Heart left ventricle (tissue), 16 donors: Measurements from ENCODE around the gene BMPR1B. TPM values are rescaled to one million over a fixed set of nuclear protein-coding genes. Genes with fewer than 3 reads are reported as not detected.

Experiments
- ATAC-seq, 4 donors: fragments of 200-7000 bp; cut with Tn5 transposase; one replicate each; pipeline ENCODE4 v1.9.1; 2020 to 2022; ENCODE audit warnings: moderate library complexity in 4 of 4, mild to moderate bottlenecking in 3 of 4, moderate number of reproducible peaks in 1 of 4
- DNase-seq, 5 donors: peaks; one replicate each; pipeline ENCODE4 v3.0.0-alpha.2; 2020
- H3K27ac ChIP-seq, 12 donors: fragments of 200-600 bp; sonication (generic) in 4 of 12; one replicate each; pipeline versions ENCODE4 v1.5.0 to v1.8.0; 2016 to 2022; ENCODE audit warnings: mild to moderate bottlenecking in 2 of 12
- H3K27me3 ChIP-seq, 9 donors: fragments of 200-600 bp; sonication (generic) in 2 of 9; one replicate each; pipeline versions ENCODE4 v1.5.1 to v1.8.0; 2016 to 2022; ENCODE audit warnings: mild to moderate bottlenecking in 3 of 9
- H3K36me3 ChIP-seq, 9 donors: fragments of 200-600 bp; sonication (generic) in 2 of 9; one replicate each; pipeline versions ENCODE4 v1.5.0 to v1.8.0; 2018 to 2022; ENCODE audit warnings: mild to moderate bottlenecking in 2 of 9
- H3K4me1 ChIP-seq, 12 donors: fragments of 200-600 bp; sonication (generic) in 4 of 12; one replicate each; pipeline versions ENCODE4 v1.5.0 to v1.8.0; 2016 to 2022; ENCODE audit warnings: mild to moderate bottlenecking in 3 of 12
- H3K4me3 ChIP-seq, 12 donors: fragments of 200-600 bp; sonication (generic) in 4 of 12; one replicate each; pipeline versions ENCODE4 v1.5.0 to v1.8.0; 2017 to 2022; ENCODE audit warnings: mild to moderate bottlenecking in 9 of 12, moderate library complexity in 4 of 12
- H3K9me3 ChIP-seq, 12 donors: fragments of 200-600 bp; sonication (generic) in 4 of 12; one replicate each; pipeline versions ENCODE4 v1.5.0 to v1.8.0; 2016 to 2022; ENCODE audit warnings: mild to moderate bottlenecking in 1 of 12
- POLR2A ChIP-seq, 2 donors: fragments of 450-650 bp; IDR thresholded peaks; one replicate each; pipeline ENCODE4 v1.6.1; 2017; ENCODE audit warnings: antibody characterized with exemption in 2 of 2, mild to moderate bottlenecking in 2 of 2, moderate library complexity in 2 of 2
- WGBS, 4 donors: extraction: QIAGEN DNeasy Blood & Tissue Kit in 2 of 4; methylation state at CpG; one replicate each; pipeline versions ENCODE4 v1.1.5 to v1.1.7; 2013 to 2018; 5-methylcytosine and 5-hydroxymethylcytosine counted together
- intact Hi-C, 10 donors: fragments of 100-400 bp; cut with DNase I; formaldehyde crosslinking; loops; one replicate each; pipeline versions ENCODE4 v1.11.1 to v1.14.2; 2022
- polyA plus RNA-seq, 2 donors: library from polyadenylated mRNA; stranded (reverse); fragments of 200-250 nt; gene quantifications; one replicate each; pipeline ENCODE4 v1.2.3, GENCODE V29; 2013
- total RNA-seq, 9 donors: library from RNA; depleted of rRNA in 2 of 9; stranded (reverse); fragments of >200 nt in 2 of 9; fragmentation: NEBNext Ultra II Directional in 3 of 9; extraction: Animal tissue kit (Norgen Biotek cat#: 25700) in 3 of 9; gene quantifications; one replicate each; pipeline versions ENCODE4 v1.1.0 to v1.2.4, GENCODE V29; 2016 to 2023
- TF ChIP-seq, protein P1 (sequence below), 12 donors: fragments of 200-600 bp; sonication (generic) in 4 of 12; IDR thresholded peaks; one replicate each; pipeline versions ENCODE4 v1.5.0 to v1.8.0; 2018 to 2022; ENCODE audit warnings: antibody characterized with exemption in 12 of 12, mild to moderate bottlenecking in 5 of 12
- donor health status: ischemic (EF 13 %, LVEDD 7.1; RV severe dilation, severe dysfunction).
- donor health status: healthy with polysubstance abuse.
- donor health status: DM: no; HTN: yes; CAD: no.
- donor health status: DM: no; HTN: no; CAD: no.
- donor health status: ischemic (EF 25% LVEDD 6.9; RV normal size, moderate dysfunction).
- donor health status: ischemic (EF 25% LVEDD 5.7; RV mildly dilated, moderate dysfunction).
- donor health status: healthy.
- donor health status: DM: yes; HTN: yes; CAD: no.
- donor health status: ischemic (EF 35%, LVEDD 5.7; RV mildly dilated, moderate dysfunction).
- donor health status: nonischemic (EF 11% LVEDD 7.7; RV severe dilation, severe dysfunction).
- donor health status: DM: yes; HTN: yes; CAD: no.
- donor health status: PGD.
- donor health status: ischemic (EF 29% LVEDD 5.4; RV normal size, mild dysfunction).
- donor health status: nonischemic (EF 23%, LVEDD 6.1; RV moderate dilation, normal function).

BMPR1B gene
- total and polyA plus RNA-seq, 11 donors: 0.29 to 7.6 (median 3.8) TPM

DNA sequence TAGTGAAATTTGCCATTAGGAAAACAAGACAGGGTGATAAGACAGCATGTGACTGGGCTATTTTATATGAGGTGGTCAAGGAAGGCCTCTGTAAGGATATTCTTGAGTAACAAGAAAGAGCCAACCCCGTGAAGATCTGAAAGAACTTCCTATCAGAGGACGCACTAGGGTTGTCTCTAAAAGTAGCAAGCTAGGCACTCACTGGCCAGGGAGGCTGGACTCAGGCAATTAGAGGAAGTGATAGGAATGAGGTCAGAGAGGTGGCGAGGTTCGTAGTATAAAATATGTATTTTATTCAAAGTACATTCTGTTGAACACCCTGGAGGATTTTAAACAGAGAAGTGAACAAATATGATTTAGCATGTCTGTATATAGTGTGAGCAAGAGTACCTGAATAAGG is 4.6 kb downstream of the BMPR1B start:
- DNase-seq (no peak), ATAC-seq (no peak)
- TF ChIP-seq POLR2A (IDR thresholded peaks at IDR 0.05): no peak
- TF ChIP-seq, protein P1, sequence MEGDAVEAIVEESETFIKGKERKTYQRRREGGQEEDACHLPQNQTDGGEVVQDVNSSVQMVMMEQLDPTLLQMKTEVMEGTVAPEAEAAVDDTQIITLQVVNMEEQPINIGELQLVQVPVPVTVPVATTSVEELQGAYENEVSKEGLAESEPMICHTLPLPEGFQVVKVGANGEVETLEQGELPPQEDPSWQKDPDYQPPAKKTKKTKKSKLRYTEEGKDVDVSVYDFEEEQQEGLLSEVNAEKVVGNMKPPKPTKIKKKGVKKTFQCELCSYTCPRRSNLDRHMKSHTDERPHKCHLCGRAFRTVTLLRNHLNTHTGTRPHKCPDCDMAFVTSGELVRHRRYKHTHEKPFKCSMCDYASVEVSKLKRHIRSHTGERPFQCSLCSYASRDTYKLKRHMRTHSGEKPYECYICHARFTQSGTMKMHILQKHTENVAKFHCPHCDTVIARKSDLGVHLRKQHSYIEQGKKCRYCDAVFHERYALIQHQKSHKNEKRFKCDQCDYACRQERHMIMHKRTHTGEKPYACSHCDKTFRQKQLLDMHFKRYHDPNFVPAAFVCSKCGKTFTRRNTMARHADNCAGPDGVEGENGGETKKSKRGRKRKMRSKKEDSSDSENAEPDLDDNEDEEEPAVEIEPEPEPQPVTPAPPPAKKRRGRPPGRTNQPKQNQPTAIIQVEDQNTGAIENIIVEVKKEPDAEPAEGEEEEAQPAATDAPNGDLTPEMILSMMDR (IDR thresholded peaks at IDR 0.05): no peak
- no peaks in the 10 kb centered on the region for H3K36me3 ChIP-seq
- H3K9me3 ChIP-seq: no peaks in the 10 kb centered on the region
- peaks cover 0 to 13% (median 2%) of the 10 kb centered on the region in 12 donors for H3K4me1 ChIP-seq
- WGBS, 4 donors: 79 to 89% (median 85%) methylated on average over 4 of the region's 4 CpGs
- intact Hi-C loops: no loop called here
- H3K4me3 ChIP-seq: no peak overlapping the region
- no peak overlapping the region for H3K27ac ChIP-seq
- H3K27me3 ChIP-seq: peaks cover 0 to 37% (median 10%) of the 10 kb centered on the region in 9 donors

DNA sequence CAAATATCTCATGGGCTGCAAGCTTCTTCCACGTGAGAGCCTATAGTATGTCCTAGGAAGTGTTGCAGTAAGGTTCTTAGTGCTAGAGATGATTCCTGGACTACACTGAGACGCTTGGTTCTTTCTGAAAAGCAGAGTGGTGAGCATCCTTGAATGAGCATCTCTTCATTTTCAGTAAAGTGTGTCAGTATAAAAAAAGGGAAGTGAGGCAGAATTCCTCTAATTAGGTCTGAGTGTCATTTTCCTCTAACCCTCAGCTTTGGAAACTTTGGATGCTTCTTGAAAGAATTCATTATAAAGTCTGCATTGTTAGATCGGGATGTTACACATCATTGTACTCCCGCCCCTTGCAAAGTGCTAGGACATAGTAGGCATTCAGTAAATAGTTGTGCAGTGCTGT is 5.2 kb downstream of the BMPR1B start:
- H3K27me3 ChIP-seq: peaks cover 0 to 32% (median 10%) of the 10 kb centered on the region in 9 donors
- no peaks in the 10 kb centered on the region for H3K9me3 ChIP-seq
- TF ChIP-seq, protein P1 (IDR thresholded peaks at IDR 0.05): no peak
- no peak for TF ChIP-seq POLR2A (IDR thresholded peaks at IDR 0.05)
- no peaks in the 10 kb centered on the region for H3K36me3 ChIP-seq
- intact Hi-C loops: no loop called here
- no peak for DNase-seq
- H3K4me3 ChIP-seq: no peak overlapping the region
- H3K4me1 ChIP-seq: peaks cover 0 to 9% (median 0%) of the 10 kb centered on the region in 12 donors
- 77 to 84% (median 81%) methylated on average over 4 of the region's 4 CpGs for WGBS, 4 donors
- no peak overlapping the region for H3K27ac ChIP-seq
- ATAC-seq: no peak

DNA sequence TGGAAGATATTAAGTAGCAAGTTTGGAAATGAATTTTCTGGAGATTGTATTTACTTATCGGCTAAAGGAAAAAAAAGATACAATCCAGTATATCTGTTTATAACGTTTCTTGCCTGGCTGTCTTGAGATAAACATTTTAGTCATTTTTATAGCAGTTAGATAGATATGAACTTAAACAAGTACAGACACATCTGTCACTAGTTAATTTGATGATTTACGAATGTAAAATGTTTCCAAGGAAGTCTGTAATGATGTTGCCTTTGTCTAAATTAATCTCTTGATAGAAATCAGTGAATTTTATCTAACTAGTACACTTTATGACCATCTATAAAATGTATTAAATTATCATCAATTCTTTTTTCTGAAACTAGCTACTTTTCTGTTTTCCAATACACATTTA is 5.7 kb downstream of the BMPR1B start:
- Histone ChIP-seq H3K36me3 (no peaks in the 10 kb centered on the region), H3K4me1 (peaks cover 0 to 4% (median 0%) of the 10 kb centered on the region in 12 donors), H3K27me3 (peaks cover 0 to 27% (median 10%) of the 10 kb centered on the region in 9 donors), H3K4me3 (no peak overlapping the region), H3K27ac (no peak overlapping the region), H3K9me3 (no peaks in the 10 kb centered on the region)
- ATAC-seq: no peak
- 68 to 75% (median 73%) methylated on average over 3 of the region's 3 CpGs for WGBS, 4 donors
- TF ChIP-seq, protein P1 (IDR thresholded peaks at IDR 0.05): no peak
- TF ChIP-seq POLR2A (IDR thresholded peaks at IDR 0.05): no peak
- no peak for DNase-seq
- intact Hi-C loops: no loop called here

DNA sequence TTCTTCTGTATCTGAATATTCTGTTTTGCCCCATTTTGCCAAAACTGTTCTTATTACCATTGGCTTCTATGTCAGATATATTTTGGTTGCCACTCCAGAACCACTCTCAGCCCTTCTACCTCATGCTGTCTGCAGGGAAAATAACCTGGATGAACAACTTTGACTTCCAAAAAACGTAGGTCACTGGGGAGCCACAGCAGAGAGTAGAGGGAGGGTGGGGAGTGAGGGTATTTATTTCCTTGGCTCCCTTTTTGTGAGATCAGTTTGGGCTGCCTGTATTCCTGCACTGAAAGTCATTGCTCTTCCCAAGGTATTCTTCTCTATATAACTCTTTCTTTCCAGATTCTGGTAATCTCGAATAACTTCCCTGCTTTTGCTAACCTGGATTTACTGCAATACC is 6.3 kb downstream of the BMPR1B start:
- Histone ChIP-seq H3K27me3 (peaks cover 0 to 22% (median 10%) of the 10 kb centered on the region in 9 donors), H3K9me3 (no peaks in the 10 kb centered on the region), H3K36me3 (no peaks in the 10 kb centered on the region), H3K4me3 (no peak overlapping the region), H3K27ac (no peak overlapping the region), H3K4me1 (no peaks in the 10 kb centered on the region)
- ATAC-seq (no peak), DNase-seq (no peak)
- TF ChIP-seq, protein P1 (IDR thresholded peaks at IDR 0.05): no peak
- no peak for TF ChIP-seq POLR2A (IDR thresholded peaks at IDR 0.05)
- 57 to 78% (median 67%) methylated on average over 2 of the region's 2 CpGs for WGBS, 4 donors
- intact Hi-C loops: no loop called here
